ENCODE results near the gene FAF1.

GRCh38 chr1:50915621-50916020 is 44.4 kb downstream of the FAF1 start:
- TF ChIP-seq CTCF (IDR thresholded peaks at IDR 0.05; ENCODE audit: extremely low read depth in 1 of 2, insufficient read depth in 1 of 2, low read depth in 1 of 2, low read length in 2 of 2) (no peak), EZH2 (IDR thresholded peaks at IDR 0.05; ENCODE audit: borderline replicate concordance, low read depth, low read length, severe bottlenecking) (no peak), POLR2A (IDR thresholded peaks at IDR 0.05; ENCODE audit: low read depth, low read length) (no peak), MYC (IDR thresholded peaks at IDR 0.05; ENCODE audit: low read depth, low read length) (no peak), POLR2AphosphoS5 (IDR thresholded peaks at IDR 0.05; ENCODE audit: insufficient read depth, low read depth, low read length) (no peak), MAX (IDR thresholded peaks at IDR 0.05; ENCODE audit: insufficient read depth, insufficient read length) (no peak), JUN (IDR thresholded peaks at IDR 0.05; ENCODE audit: borderline replicate concordance, insufficient read depth, insufficient read length, low read depth) (no peak)
